ACC112 (cell line): ENCODE data around the gene ACTR2.
"Not testable (repeated sequence)": the region's sequence is repeated elsewhere in the genome, so short reads cannot be mapped to it uniquely, and the experiment has no call there.

Source experiments
- H2AFZ ChIP-seq: fragments of 200-600 bp; sonication (generic); one replicate; pipeline ENCODE4 v1.6.0; 2017; ENCODE audit warnings: antibody characterized with exemption, low read length; ENCODE audit not compliant: unreplicated experiment
- H3K27ac ChIP-seq: fragments of 200-600 bp; sonication (generic); 2 replicates; pipeline ENCODE4 v1.5.1; 2014; ENCODE audit warnings: low read depth, mild to moderate bottlenecking, antibody characterized with exemption, low read length, moderate library complexity
- H3K27me3 ChIP-seq: fragments of 200-600 bp; sonication (generic); 2 replicates; pipeline ENCODE4 v1.6.1; 2014; ENCODE audit warnings: mild to moderate bottlenecking, antibody characterized with exemption, low read length, moderate library complexity, mixed read lengths; ENCODE audit not compliant: insufficient read depth
- H3K36me3 ChIP-seq: fragments of 200-600 bp; sonication (generic); 2 replicates; pipeline ENCODE4 v1.6.1; 2016; ENCODE audit warnings: mild to moderate bottlenecking, antibody characterized with exemption, low read length, moderate library complexity, mixed read lengths; ENCODE audit not compliant: insufficient read depth
- H3K4me1 ChIP-seq: fragments of 200-600 bp; sonication (generic); one replicate; pipeline ENCODE4 v1.6.1; 2016; ENCODE audit warnings: low read length, mixed read lengths; ENCODE audit not compliant: insufficient read depth, unreplicated experiment, control insufficient read depth
- H3K4me3 ChIP-seq: fragments of 200-600 bp; sonication (generic); 2 replicates; pipeline ENCODE4 v1.5.1; 2014; ENCODE audit warnings: mild to moderate bottlenecking, low read depth, low read length
- H3K79me2 ChIP-seq: fragments of 200-600 bp; sonication (generic); one replicate; pipeline ENCODE4 v1.6.0; 2016; ENCODE audit warnings: low read length; ENCODE audit not compliant: control insufficient read depth, unreplicated experiment, insufficient read depth

ACTR2 gene

DNA sequence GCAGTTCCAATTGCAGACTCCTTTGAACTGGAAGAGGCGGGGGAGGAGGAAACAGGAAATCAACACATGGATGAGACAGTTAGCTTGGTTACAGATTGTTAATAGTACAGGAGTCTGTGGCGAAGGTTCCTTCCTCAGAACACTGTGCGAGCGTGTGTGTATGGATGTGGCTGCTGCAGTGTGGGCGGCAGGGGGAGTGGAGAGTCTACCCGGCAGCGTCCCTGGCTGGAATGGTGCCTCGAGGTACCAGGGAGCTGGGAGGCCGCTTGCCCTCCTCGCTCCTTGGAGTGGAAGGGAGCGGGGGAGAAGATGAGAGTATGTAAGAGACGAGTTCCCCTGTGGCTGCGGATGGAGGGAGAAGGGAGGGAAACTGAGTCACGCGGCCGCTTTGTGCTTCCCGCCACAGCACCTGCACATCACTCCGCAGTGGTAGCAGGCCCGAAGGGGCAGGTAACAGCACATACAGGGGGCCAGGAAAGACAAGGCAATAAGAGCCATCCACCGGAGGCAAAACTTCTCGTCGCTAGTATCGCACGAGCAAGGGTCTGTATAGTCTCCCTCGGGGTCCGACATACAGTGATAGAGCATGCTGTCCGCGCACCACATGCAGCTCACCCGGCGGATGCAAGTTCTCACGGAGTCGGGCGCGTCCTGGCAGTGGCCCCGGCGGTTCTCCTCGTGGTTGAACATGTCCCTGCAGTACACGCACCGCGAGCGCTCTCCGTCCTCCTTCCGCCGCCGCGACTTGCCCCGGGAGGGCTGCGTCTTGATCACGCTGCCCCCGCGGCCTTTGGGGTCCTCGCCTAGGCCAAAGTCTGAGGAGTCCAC lies 85.7 kb downstream of the ACTR2 start:
- no peak overlapping the region for H2AFZ ChIP-seq
- no peak overlapping the region for H3K27ac ChIP-seq
- peaks cover 8% of the 10 kb centered on the region for H3K4me1 ChIP-seq
- H3K36me3 ChIP-seq: peaks cover 12% of the 10 kb centered on the region
- H3K79me2 ChIP-seq: no peaks in the 10 kb centered on the region
- H3K27me3 ChIP-seq: no peaks in the 10 kb centered on the region
- no peak overlapping the region for H3K4me3 ChIP-seq

DNA sequence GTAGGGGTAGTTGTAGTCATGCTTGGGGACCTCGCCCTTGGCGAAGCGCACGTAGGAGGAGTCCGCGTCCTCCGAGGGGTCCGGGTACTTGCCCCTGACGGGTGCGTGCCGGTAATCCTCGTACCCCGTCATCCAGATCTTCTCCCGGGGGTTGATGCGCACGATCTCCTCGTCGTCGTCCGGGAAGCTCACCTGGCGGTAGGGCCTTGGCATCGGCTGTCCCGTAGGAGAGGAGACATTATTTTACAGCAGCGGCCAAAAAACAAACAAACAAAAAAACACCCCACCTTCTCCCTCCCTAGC lies 86.3 kb downstream of the ACTR2 start:
- Histone ChIP-seq H3K4me3 (no peak overlapping the region), H3K36me3 (peaks cover 12% of the 10 kb centered on the region), H3K27ac (no peak overlapping the region), H3K79me2 (peaks cover under 1% of the 10 kb centered on the region), H2AFZ (no peak overlapping the region), H3K4me1 (peaks cover 9% of the 10 kb centered on the region), H3K27me3 (no peaks in the 10 kb centered on the region)

- H2AFZ ChIP-seq: no peak overlapping the region
- no peak overlapping the region for H3K27ac ChIP-seq
- peaks cover 19% of the 10 kb centered on the region for H3K4me1 ChIP-seq
- H3K4me3 ChIP-seq: no peak overlapping the region
- peaks cover 12% of the 10 kb centered on the region for H3K36me3 ChIP-seq
- H3K27me3 ChIP-seq: no peaks in the 10 kb centered on the region
- H3K79me2 ChIP-seq: peaks cover 7% of the 10 kb centered on the region
Observed at GRCh38 chr2:65314801-65315441, 87.3 kb downstream of the ACTR2 start.

DNA sequence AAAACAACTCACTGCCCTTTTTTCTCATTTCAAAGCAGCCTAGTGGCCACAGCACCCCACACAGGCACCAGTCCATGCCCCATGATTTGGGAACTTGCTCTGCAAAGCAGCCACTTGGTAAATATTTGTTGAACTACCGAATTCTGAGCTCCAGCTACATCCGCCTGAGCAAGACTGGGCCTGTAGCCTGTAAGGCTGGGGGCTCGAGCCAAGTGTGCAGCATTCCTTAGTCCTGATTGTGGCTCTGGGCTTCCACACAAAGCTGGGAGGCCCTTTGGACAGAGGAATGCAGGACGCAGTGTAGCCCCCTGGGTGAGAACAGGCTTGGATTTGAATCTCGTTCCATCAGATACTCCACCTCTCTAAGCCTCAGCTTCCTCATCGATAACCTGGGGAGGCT lies 88.4 kb downstream of the ACTR2 start:
- H2AFZ ChIP-seq: no peak overlapping the region
- H3K4me3 ChIP-seq: no peak overlapping the region
- no peak overlapping the region for H3K27ac ChIP-seq
- H3K79me2 ChIP-seq: peaks cover 7% of the 10 kb centered on the region
- H3K4me1 ChIP-seq: peaks cover 22% of the 10 kb centered on the region
- no peaks in the 10 kb centered on the region for H3K27me3 ChIP-seq
- peaks cover 7% of the 10 kb centered on the region for H3K36me3 ChIP-seq

DNA sequence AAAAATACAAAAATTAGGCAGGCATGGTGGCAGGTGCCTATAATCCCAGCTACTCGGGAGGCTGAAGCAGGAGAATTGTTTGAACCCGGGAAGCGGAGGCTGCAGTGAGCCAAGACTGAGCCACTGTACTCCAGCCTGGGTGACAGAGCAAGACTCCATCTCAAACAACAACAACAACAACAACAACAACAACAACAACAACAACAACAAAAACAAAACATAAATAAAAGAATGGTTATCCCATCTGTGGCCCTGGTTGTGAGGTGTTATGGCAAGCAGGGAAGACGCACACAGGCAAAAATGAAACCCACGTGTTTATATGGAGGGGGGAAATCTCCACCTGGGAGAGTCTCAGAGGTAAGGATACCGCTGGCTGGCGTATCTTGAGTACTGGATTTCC lies 89.7 kb downstream of the ACTR2 start:
- H2AFZ ChIP-seq, H3K36me3 ChIP-seq, H3K4me3 ChIP-seq, H3K27ac ChIP-seq, H3K27me3 ChIP-seq, H3K79me2 ChIP-seq: not testable (repeated sequence)
- H3K4me1 ChIP-seq: peaks cover 30% of the 10 kb centered on the region

DNA sequence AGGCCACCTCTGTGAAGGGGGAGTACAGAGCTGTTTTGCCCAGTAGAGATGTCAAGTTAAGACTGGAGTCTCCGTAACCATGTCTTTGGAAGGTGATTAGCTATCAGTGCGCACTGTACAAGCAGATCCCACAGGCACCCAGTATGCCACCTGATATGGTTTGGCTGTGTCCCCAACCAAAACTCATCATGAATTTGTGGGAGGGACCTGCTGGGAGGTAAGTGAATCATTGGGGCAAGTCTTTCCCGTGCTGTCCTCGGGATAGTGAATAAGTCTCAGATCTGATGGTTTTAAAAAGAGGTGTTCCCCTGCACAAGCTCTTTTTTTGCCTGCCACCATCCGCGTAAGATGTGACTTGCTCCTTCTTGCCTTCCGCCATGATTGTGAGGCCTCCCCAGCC lies 90.2 kb downstream of the ACTR2 start:
- Histone ChIP-seq H3K4me3 (no peak overlapping the region), H3K27me3 (no peaks in the 10 kb centered on the region), H3K79me2 (peaks cover 7% of the 10 kb centered on the region), H3K27ac (no peak overlapping the region), H3K36me3 (peaks cover 4% of the 10 kb centered on the region; the same call in 1 of the 2 replicates), H2AFZ (no peak overlapping the region), H3K4me1 (peaks cover 30% of the 10 kb centered on the region)

GRCh38 chr2:65319072-65319673 lies 91.5 kb downstream of the ACTR2 start:
- no peak overlapping the region for H2AFZ ChIP-seq
- H3K4me1 ChIP-seq: peaks cover 30% of the 10 kb centered on the region
- no peaks in the 10 kb centered on the region for H3K27me3 ChIP-seq
- peaks cover 7% of the 10 kb centered on the region for H3K79me2 ChIP-seq
- peak overlapping the region; percentile 98 for H3K27ac ChIP-seq
- H3K36me3 ChIP-seq: peaks cover 4% of the 10 kb centered on the region; the same call in 1 of the 2 replicates
- H3K4me3 ChIP-seq: no peak overlapping the region

GRCh38 chr2:65319674-65320041 lies 92.0 kb downstream of the ACTR2 start:
- Histone ChIP-seq H3K36me3 (peaks cover 4% of the 10 kb centered on the region; the same call in 1 of the 2 replicates), H3K27ac (peak overlapping the region; percentile 98), H3K27me3 (no peaks in the 10 kb centered on the region), H3K4me1 (peaks cover 30% of the 10 kb centered on the region), H3K79me2 (peaks cover 7% of the 10 kb centered on the region), H3K4me3 (no peak overlapping the region), H2AFZ (no peak overlapping the region)

- peaks cover 30% of the 10 kb centered on the region for H3K4me1 ChIP-seq
- peaks cover 7% of the 10 kb centered on the region for H3K79me2 ChIP-seq
- H3K27me3 ChIP-seq: no peaks in the 10 kb centered on the region
- peak overlapping the region; percentile 48 for H3K4me3 ChIP-seq
- peak overlapping the region; percentile 98 for H3K27ac ChIP-seq
- 0 out of 2 replicates have a peak, but pooled peaks cover 4% of the 10 kb centered on the region for H3K36me3 ChIP-seq
- H2AFZ ChIP-seq: peak overlapping the region; percentile 55
Observed at GRCh38 chr2:65320042-65320725, 92.6 kb downstream of the ACTR2 start.
